Pancreas (tissue), 10 donors: Measurements from ENCODE around the gene ESPNL. TPM values are rescaled to one million over a fixed set of nuclear protein-coding genes. Genes with fewer than 3 reads are reported as not detected.

Source experiments
- ATAC-seq, 4 donors: fragments of 200-7000 bp; cut with Tn5 transposase; one replicate each; pipeline versions ENCODE4 v1.8.0 to v1.9.1; 2020; ENCODE audit warnings: mild to moderate bottlenecking in 4 of 4, moderate library complexity in 4 of 4
- DNase-seq, 6 donors: peaks; one replicate each; pipeline ENCODE4 v3.0.0-alpha.2; 2020
- FAIRE-seq: peaks from 2 replicates; lab custom pipeline; 2012; peaks lifted over from hg19 to GRCh38; lab: Jason Lieb, UNC
- H3K27ac ChIP-seq, 4 donors: fragments of 200-600 bp; sonication (generic); 1 replicate in 3 of 4; 2 replicates in 1 of 4; pipeline versions ENCODE4 v1.5.0 to v1.8.0; 2020
- H3K27me3 ChIP-seq, 4 donors: fragments of 200-600 bp; one replicate each; pipeline ENCODE4 v1.8.0; 2021
- H3K36me3 ChIP-seq, 3 donors: fragments of 200-600 bp; sonication (generic) in 1 of 3; one replicate each; pipeline versions ENCODE4 v1.5.0 to v1.8.0; 2020 to 2021
- H3K4me1 ChIP-seq, 3 donors: fragments of 200-600 bp; one replicate each; pipeline ENCODE4 v1.8.0; 2021
- H3K4me3 ChIP-seq, 4 donors: fragments of 200-600 bp; sonication (generic) in 2 of 4; one replicate each; pipeline versions ENCODE4 v1.5.0 to v1.8.0; 2020 to 2021
- H3K9me3 ChIP-seq, 4 donors: fragments of 200-600 bp; one replicate each; pipeline ENCODE4 v1.8.0; 2021
- CTCF ChIP-seq, 4 donors: fragments of 200-600 bp; sonication (generic) in 3 of 4; IDR thresholded peaks; one replicate each; pipeline versions ENCODE4 v1.5.0 to v1.8.0; 2021; ENCODE audit warnings: antibody characterized with exemption in 4 of 4
- WGBS, 2 donors: extraction: QIAGEN DNeasy Blood & Tissue Kit; methylation state at CpG; one replicate each; pipeline ENCODE4 v1.1.7; 2013; 5-methylcytosine and 5-hydroxymethylcytosine counted together
- intact Hi-C, 3 donors: fragments of 100-400 bp; cut with DNase I; formaldehyde crosslinking; loops; one replicate each; pipeline versions ENCODE4 v1.11.1 to v1.14.2; 2022
- polyA plus RNA-seq, 2 donors: library from polyadenylated mRNA; stranded (reverse); fragments of 200-250 nt; gene quantifications; one replicate each; pipeline ENCODE4 v1.2.3, GENCODE V29; 2013
- total RNA-seq, 6 donors: library from RNA; stranded (reverse); fragmentation: NEBNext Ultra II Directional in 4 of 6; extraction: Animal tissue kit (Norgen Biotek cat#: 25700) in 4 of 6; gene quantifications; one replicate each; pipeline versions ENCODE4 v1.2.1 to v1.2.4, GENCODE V29; 2021 to 2023
- donor health status: healthy with polysubstance abuse.
- donor health status: DM: no; HTN: no; CAD: no; lungs with moderate emphysema.
- donor health status: DM: no; HTN: no; CAD: no.
- donor health status: control.
- donor health status: control.
- donor health status: Bipolar disorder and iron deficiency.
- donor health status: DM: yes; HTN: yes; CAD: no.
- donor health status: DM: no; HTN: no; CAD: no.
- donor health status: DM: no; HTN: no; CAD: no.
- donor health status: DM: yes; HTN: yes; CAD: no.

ESPNL gene
- total and polyA plus RNA-seq, 8 donors, result 0.05 to 0.72 (median 0.25) TPM; not detected in 1

DNA sequence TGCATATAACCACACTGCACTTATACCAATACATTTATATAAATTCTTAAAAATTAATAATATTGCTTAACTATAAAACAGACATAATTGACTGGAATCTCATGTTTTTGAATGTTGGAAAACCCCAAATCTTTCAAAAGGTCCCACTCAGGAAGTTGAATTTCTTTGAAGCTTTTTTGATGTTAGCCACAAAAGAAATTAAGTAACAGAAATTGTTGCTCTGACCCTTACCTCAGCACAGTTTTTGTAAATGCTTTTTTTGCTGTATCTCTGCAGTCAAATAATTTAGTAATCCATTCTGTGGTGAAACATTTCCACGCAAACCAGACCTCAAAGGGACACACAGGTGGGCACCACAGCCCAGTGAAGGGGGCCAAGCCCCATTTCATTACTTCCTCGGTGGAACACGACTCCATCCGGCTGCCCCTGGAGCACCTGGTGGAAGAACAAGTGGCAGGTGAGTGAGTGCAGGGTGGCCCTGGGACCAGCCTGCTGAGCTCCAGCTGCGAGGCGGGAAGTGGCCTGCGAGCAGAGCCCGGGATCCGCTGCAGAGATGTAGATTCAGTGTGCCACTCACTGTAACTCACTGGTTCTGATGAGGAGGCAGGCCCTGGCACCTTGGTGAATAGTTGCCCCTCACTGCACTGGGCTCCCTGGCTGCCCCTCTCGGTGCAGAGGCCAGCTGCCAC lies 31.0 kb upstream of the ESPNL start:
- Histone ChIP-seq H3K27ac (peak overlapping the region; percentile 45 to 80 (median 64)), H3K4me1 (peaks cover 24 to 30% (median 27%) of the 10 kb centered on the region in 3 donors), H3K9me3 (no peaks in the 10 kb centered on the region), H3K4me3 (no peak overlapping the region), H3K36me3 (peaks cover 0 to 6% (median 0%) of the 10 kb centered on the region in 3 donors), H3K27me3 (no peaks in the 10 kb centered on the region)
- ATAC-seq (peak; percentile 41 to 68 (median 56)), FAIRE-seq (no peak), DNase-seq (peak in 2 of 6 donors; percentile 29 to 39)
- intact Hi-C loops, result no loop called here
- TF ChIP-seq CTCF (IDR thresholded peaks at IDR 0.05), result no peak
- WGBS, 2 donors, result 51 to 57% methylated on average over 10 of the region's 10 CpGs

DNA sequence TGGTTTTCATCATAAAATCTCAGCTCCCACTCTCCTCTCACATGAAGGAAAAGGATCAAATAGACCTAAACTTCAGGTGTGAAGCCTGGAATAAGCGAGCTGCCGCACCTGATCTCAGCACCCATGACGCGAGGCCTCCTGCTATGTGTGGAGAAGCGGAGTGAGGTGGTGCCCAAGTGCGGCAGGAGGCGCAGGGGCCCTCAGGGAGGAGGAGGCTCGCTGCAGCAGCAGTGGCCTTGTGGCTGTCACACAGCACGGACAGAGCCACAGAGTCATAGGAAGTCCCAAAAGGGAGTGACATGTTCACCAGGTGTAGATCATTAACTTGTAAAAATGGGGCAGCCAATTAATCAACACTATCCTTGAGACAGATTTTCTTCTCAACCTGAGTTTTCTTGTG lies 30.3 kb upstream of the ESPNL start:
- peak; percentile 73 to 90 (median 80) for DNase-seq
- intact Hi-C loops, result no loop called here
- no peak for TF ChIP-seq CTCF (IDR thresholded peaks at IDR 0.05)
- peaks cover 18 to 27% (median 22%) of the 10 kb centered on the region in 3 donors for H3K4me1 ChIP-seq
- no peaks in the 10 kb centered on the region for H3K9me3 ChIP-seq
- H3K4me3 ChIP-seq, result no peak overlapping the region
- no peak for FAIRE-seq
- ATAC-seq, result peak; percentile 95 to 97 (median 96)
- 18 to 19% methylated on average over 9 of the region's 9 CpGs for WGBS, 2 donors
- peaks cover 0 to 6% (median 0%) of the 10 kb centered on the region in 3 donors for H3K36me3 ChIP-seq
- peak overlapping the region; percentile 45 to 80 (median 64) for H3K27ac ChIP-seq
- H3K27me3 ChIP-seq, result no peaks in the 10 kb centered on the region

GRCh38 chr2:238075397-238075796 lies 24.7 kb upstream of the ESPNL start:
- Histone ChIP-seq H3K27ac (no peak overlapping the region), H3K9me3 (no peaks in the 10 kb centered on the region), H3K4me3 (no peak overlapping the region), H3K36me3 (no peaks in the 10 kb centered on the region), H3K4me1 (peaks cover 4 to 13% (median 13%) of the 10 kb centered on the region in 3 donors), H3K27me3 (no peaks in the 10 kb centered on the region)
- TF ChIP-seq CTCF (IDR thresholded peaks at IDR 0.05), result no peak
- intact Hi-C loops, result no loop called here
- DNase-seq, result no peak
- ATAC-seq, result no peak
- no peak for FAIRE-seq

DNA sequence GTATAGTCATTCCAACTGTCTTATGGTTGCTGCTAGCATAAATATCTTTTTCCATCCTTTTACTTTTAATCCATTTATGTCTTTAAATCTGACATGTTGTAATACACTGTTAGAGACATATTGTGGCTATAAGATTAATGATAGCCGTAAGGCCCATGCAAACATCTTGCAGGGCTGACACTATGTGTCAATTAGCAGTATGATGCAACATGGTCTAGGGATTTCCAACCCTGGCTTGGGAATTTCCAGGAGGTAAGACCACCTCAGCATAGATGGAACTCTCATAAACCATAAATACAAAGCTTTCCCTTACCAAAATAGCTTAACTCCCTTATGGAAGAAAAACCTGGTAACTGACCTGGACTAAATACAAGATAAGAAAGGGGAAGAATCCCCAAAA lies 22.8 kb upstream of the ESPNL start:
- peaks cover 0 to 12% (median 6%) of the 10 kb centered on the region in 3 donors for H3K36me3 ChIP-seq
- intact Hi-C loops, result no loop called here
- 88 to 94% methylated on average over 1 of the region's 1 CpG for WGBS, 2 donors
- DNase-seq (no peak), FAIRE-seq (no peak), ATAC-seq (no peak)
- no peaks in the 10 kb centered on the region for H3K27me3 ChIP-seq
- no peak for TF ChIP-seq CTCF (IDR thresholded peaks at IDR 0.05)
- peaks cover 0 to 10% (median 7%) of the 10 kb centered on the region in 3 donors for H3K4me1 ChIP-seq
- no peak overlapping the region for H3K4me3 ChIP-seq
- H3K9me3 ChIP-seq, result no peaks in the 10 kb centered on the region
- no peak overlapping the region for H3K27ac ChIP-seq

DNA sequence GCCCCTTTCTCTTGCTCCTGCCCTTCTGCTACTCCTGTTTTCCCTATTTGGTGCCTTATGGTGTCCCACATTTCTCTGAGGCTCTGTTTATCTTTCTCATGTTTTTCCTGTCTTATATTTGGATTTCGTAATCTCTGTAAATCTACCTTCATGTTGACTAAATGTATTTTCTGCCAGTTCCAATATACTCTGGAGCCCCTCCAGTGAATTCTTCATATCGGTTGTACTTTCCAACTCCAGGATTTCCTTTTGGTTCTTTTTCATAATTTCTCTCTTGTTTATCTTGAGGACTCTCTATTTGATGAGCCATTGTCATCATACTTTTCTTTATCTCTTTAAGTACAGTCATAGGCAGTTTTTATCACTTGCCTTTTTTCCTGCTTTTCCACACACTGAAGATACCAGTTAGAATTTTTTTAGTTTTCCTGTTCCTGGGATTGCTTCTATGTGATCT lies 20.2 kb upstream of the ESPNL start:
- peaks cover 0 to 10% (median 7%) of the 10 kb centered on the region in 3 donors for H3K4me1 ChIP-seq
- no peak for FAIRE-seq
- no peak for TF ChIP-seq CTCF (IDR thresholded peaks at IDR 0.05)
- no peaks in the 10 kb centered on the region for H3K9me3 ChIP-seq
- no peak overlapping the region for H3K4me3 ChIP-seq
- H3K36me3 ChIP-seq, result peaks cover 0 to 28% (median 6%) of the 10 kb centered on the region in 3 donors
- H3K27ac ChIP-seq, result peak overlapping the region in 1 of 4 donors; percentile 33
- ATAC-seq, result peak; percentile 70 to 87 (median 78)
- no peaks in the 10 kb centered on the region for H3K27me3 ChIP-seq
- intact Hi-C loops, result no loop called here
- peak in 1 of 6 donors; percentile 3 for DNase-seq
- 40 to 44% methylated on average over 2 of the region's 2 CpGs for WGBS, 2 donors
